GM19238 (cell line): ENCODE data around the gene VPS9D1.
A peak's percentile ranks its signal among the peaks of the same experiment; 100 is the strongest.
"Not testable (repeated sequence)": the region's sequence is repeated elsewhere in the genome, so short reads cannot be mapped to it uniquely, and the experiment has no call there.

Source experiments
- DNase-seq: peaks from one replicate; pipeline ENCODE4 v3.0.0; 2011; ENCODE audit warnings: low spot score; ENCODE audit not compliant: insufficient read length

VPS9D1 gene

DNA sequence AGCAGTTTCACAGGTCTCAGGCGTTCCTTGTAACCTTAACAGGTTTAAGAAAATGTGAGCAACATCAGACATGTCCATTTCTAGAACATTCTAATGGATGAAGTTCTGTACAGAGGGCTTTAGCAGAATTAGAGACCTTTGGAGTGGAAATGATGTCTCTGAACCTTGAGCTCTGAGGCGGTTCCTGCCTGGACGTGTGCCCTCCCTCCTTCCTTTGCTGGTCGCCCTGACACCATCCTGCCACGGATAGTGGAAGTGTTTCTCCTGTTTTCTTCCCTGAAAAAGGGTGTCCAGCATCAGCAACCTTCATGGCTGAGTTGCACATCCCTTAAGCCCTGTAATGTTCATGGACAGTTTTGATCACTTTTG is 51.9 kb downstream of the VPS9D1 start:
- no peak for DNase-seq

- no peak for DNase-seq
These were observed 53.1 kb downstream of the VPS9D1 start for GRCh38 chr16:89667633-89668032.

DNA sequence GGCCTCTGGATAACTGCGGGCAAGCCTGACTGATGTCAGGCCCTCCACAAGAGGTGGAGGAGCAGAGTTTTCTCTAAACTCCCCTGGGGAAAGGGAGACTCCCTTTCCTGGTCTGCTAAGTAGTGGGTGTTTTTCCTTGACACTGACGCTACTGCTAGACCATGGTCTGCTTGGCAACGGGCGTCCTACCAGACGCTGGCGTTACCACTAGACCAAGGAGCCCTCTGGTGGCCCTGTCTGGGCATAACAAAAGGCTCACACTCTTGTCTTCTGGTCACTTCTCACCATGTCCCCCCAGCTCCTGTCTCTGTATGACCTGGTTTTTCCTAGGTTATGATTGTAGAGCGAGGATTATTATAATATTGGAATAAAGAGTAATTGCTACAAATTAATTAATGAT is 53.7 kb downstream of the VPS9D1 start:
- DNase-seq = not testable (repeated sequence)

GRCh38 chr16:89664238-89664637 is 56.5 kb downstream of the VPS9D1 start:
- DNase-seq = not testable (repeated sequence)

GRCh38 chr16:89661215-89661614 is 59.5 kb downstream of the VPS9D1 start:
- no peak for DNase-seq

- DNase-seq = no peak
These were observed 60.6 kb downstream of the VPS9D1 start for GRCh38 chr16:89660146-89660545.

DNA sequence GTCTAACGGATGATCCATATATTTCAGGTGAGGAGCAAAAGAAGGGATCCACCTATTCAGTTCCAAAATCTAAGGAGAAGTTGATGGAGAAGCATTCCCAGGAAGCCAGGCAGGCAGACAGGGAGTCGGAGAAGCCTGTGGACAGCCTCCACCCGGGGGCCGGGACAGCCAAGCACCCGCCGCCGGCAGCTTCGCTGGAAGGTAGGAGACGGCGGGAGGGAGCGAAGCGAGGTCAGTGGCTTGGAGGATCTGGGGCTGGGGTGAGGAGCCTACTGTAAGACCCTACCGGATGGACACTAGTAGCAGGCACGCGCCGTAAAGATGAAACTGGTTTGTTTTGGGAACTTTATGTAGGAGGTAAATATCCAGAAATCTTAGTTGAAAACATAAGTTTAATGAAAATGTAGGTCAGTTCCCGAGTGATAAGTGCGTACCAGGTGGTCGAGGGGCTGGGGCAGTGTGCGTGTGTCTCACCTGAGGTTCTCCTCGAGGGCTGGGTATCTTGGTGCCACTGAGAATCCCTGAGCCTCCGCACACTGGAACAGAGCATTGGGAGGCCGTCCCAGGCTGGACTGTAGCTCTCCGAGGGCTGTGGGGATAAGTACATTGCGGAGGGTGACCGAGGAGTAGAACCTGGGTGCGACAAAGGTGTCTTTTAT is 62.3 kb downstream of the VPS9D1 start:
- DNase-seq = peak; percentile 53

GRCh38 chr16:89657442-89658220 is 63.1 kb downstream of the VPS9D1 start, which contains the start of the genes CHMP1A and SPATA33:
Gene CHMP1A (minus strand): TSS chr16:89657708. CDS start chr16:89657588, 120 bp downstream.
Gene SPATA33 (plus strand): TSS chr16:89657836. CDS start chr16:89657912, 76 bp downstream.
- DNase-seq = peak; percentile 99
